HEK293 (cell line): ENCODE data around the gene PITPNM2.

Experiments used
- CTCF ChIA-PET: fragments of 350-600 bp; formaldehyde crosslinking; extraction: SDS; loops from one replicate; lab custom pipeline; 2021; ENCODE audit warnings: antibody characterized with exemption; lab: Yijun Ruan, JAX
- POLR2A ChIA-PET: fragments of 300-600 bp; formaldehyde crosslinking; extraction: SDS; loops from one replicate; lab custom pipeline; 2020; ENCODE audit warnings: antibody characterized with exemption, inconsistent platforms; lab: Yijun Ruan, JAX
- H3K27ac ChIP-seq: fragments of 200-500 bp; sonication (Bioruptor generic); 2 replicates; pipeline ENCODE4 v1.5.1; 2014; ENCODE audit warnings: low read depth, low read length, control low read depth, inconsistent platforms; ENCODE audit errors: extremely low read depth
- H3K36me3 ChIP-seq, 2 experiments: fragments of 200-500 bp in 1 of 2; sonication (Bioruptor generic) in 1 of 2; 1 replicate in 1 of 2; 2 replicates in 1 of 2; pipeline ENCODE4 v1.5.1; 2014 to 2017; ENCODE audit warnings: inconsistent platforms in 2 of 2, low read length in 2 of 2; ENCODE audit not compliant: control insufficient read depth in 2 of 2, insufficient read depth in 1 of 2
- H3K4me1 ChIP-seq: fragments of 200-500 bp; sonication (Bioruptor generic); 2 replicates; pipeline ENCODE4 v1.5.1; 2014; ENCODE audit warnings: mild to moderate bottlenecking, low read length, inconsistent platforms; ENCODE audit not compliant: control insufficient read depth, insufficient read depth
- H3K4me3 ChIP-seq: 2 replicates; pipeline ENCODE4 v1.5.1; 2011; ENCODE audit warnings: low read depth, mild to moderate bottlenecking, control low read depth, low read length, moderate library complexity
- H3K9me3 ChIP-seq: fragments of 200-500 bp; sonication (Bioruptor generic); 2 replicates; pipeline ENCODE4 v1.5.1; 2014; ENCODE audit warnings: low read depth, low read length, inconsistent platforms; ENCODE audit not compliant: control insufficient read depth, insufficient read depth
- KLF10 ChIP-seq: fragments of 450-650 bp; IDR thresholded peaks from 2 replicates; pipeline ENCODE4 v1.5.1; 2018; ENCODE audit warnings: missing biosample characterization, mild to moderate bottlenecking, missing genetic modification characterization
- MEIS1 ChIP-seq: sonication (generic); formaldehyde crosslinking; IDR thresholded peaks from 2 replicates; pipeline ENCODE4 v1.8.1; 2022; ENCODE audit warnings: missing genetic modification reagents, mild to moderate bottlenecking, borderline replicate concordance
- SALL2 ChIP-seq: fragments of 450-650 bp; formaldehyde crosslinking; IDR thresholded peaks from 2 replicates; pipeline ENCODE4 v1.5.0; 2017; ENCODE audit warnings: missing biosample characterization, mild to moderate bottlenecking, missing genetic modification characterization, borderline replicate concordance
- SP7 ChIP-seq: fragments of 450-650 bp; formaldehyde crosslinking; IDR thresholded peaks from 2 replicates; pipeline ENCODE4 v1.5.1; 2016; ENCODE audit warnings: missing biosample characterization, missing genetic modification characterization
- ZNF140 ChIP-seq: fragments of 450-650 bp; formaldehyde crosslinking; IDR thresholded peaks from 2 replicates; pipeline ENCODE4 v1.5.1; 2016; ENCODE audit warnings: missing biosample characterization, missing genetic modification characterization
- ZNF16 ChIP-seq: fragments of 450-650 bp; formaldehyde crosslinking; IDR thresholded peaks from 2 replicates; pipeline ENCODE4 v1.5.1; 2016; ENCODE audit warnings: low read depth, missing biosample characterization, missing genetic modification characterization
- ZNF274 ChIP-seq, 2 experiments: fragments of 200-500 bp in 1 of 2; fragments of 450-650 bp in 1 of 2; sonication (Bioruptor generic) in 1 of 2; formaldehyde crosslinking in 1 of 2; IDR thresholded peaks; 2 replicates each; pipeline versions ENCODE4 v1.5.1 to v1.6.1; 2014 to 2016; ENCODE audit warnings: borderline replicate concordance in 1 of 2, inconsistent platforms in 1 of 2, low read length in 1 of 2, missing biosample characterization in 1 of 2, missing genetic modification characterization in 1 of 2
- ZNF560 ChIP-seq: fragments of 450-650 bp; formaldehyde crosslinking; IDR thresholded peaks from 2 replicates; pipeline ENCODE4 v1.5.1; 2017; ENCODE audit warnings: missing biosample characterization, missing genetic modification characterization, borderline replicate concordance
- ZNF76 ChIP-seq: fragments of 450-650 bp; formaldehyde crosslinking; IDR thresholded peaks from 2 replicates; pipeline ENCODE4; 2016; ENCODE audit warnings: low read depth, missing biosample characterization, missing genetic modification characterization, borderline replicate concordance
- ZNF792 ChIP-seq: fragments of 450-650 bp; formaldehyde crosslinking; IDR thresholded peaks from 2 replicates; pipeline ENCODE4 v1.5.1; 2016; ENCODE audit warnings: missing biosample characterization, missing genetic modification characterization
- TF ChIP-seq, protein P1 (sequence below): fragments of 450-650 bp; formaldehyde crosslinking; IDR thresholded peaks from 2 replicates; pipeline ENCODE4 v1.5.1; 2016; ENCODE audit warnings: missing biosample characterization, missing genetic modification characterization
- TF ChIP-seq, protein P2 (sequence below): fragments of 450-650 bp; formaldehyde crosslinking; IDR thresholded peaks from 2 replicates; pipeline ENCODE4 v1.5.1; 2016; ENCODE audit warnings: missing biosample characterization, missing genetic modification characterization
- TF ChIP-seq, protein P3 (sequence below): fragments of 450-650 bp; formaldehyde crosslinking; IDR thresholded peaks from 2 replicates; pipeline ENCODE4 v1.5.1; 2016; ENCODE audit warnings: missing biosample characterization, missing genetic modification characterization, low read depth
- TF ChIP-seq, protein P4 (sequence below): fragments of 450-650 bp; formaldehyde crosslinking; IDR thresholded peaks from 2 replicates; pipeline ENCODE4 v1.5.1; 2016; ENCODE audit warnings: missing biosample characterization, missing genetic modification characterization, low read depth
- TF ChIP-seq, protein P5 (sequence below): sonication (generic); formaldehyde crosslinking; IDR thresholded peaks from 2 replicates; pipeline ENCODE4 v1.8.1; 2022; ENCODE audit warnings: mild to moderate bottlenecking, moderate library complexity, missing genetic modification reagents
- TF ChIP-seq, protein P6 (sequence below): fragments of 450-650 bp; formaldehyde crosslinking; IDR thresholded peaks from 2 replicates; pipeline ENCODE4 v1.5.1; 2016; ENCODE audit warnings: missing biosample characterization, missing genetic modification characterization
- TF ChIP-seq, protein P7 (sequence below): fragments of 450-650 bp; IDR thresholded peaks from 2 replicates; pipeline ENCODE4 v1.5.1; 2018; ENCODE audit warnings: missing biosample characterization, mild to moderate bottlenecking, missing genetic modification characterization

PITPNM2 gene

DNA sequence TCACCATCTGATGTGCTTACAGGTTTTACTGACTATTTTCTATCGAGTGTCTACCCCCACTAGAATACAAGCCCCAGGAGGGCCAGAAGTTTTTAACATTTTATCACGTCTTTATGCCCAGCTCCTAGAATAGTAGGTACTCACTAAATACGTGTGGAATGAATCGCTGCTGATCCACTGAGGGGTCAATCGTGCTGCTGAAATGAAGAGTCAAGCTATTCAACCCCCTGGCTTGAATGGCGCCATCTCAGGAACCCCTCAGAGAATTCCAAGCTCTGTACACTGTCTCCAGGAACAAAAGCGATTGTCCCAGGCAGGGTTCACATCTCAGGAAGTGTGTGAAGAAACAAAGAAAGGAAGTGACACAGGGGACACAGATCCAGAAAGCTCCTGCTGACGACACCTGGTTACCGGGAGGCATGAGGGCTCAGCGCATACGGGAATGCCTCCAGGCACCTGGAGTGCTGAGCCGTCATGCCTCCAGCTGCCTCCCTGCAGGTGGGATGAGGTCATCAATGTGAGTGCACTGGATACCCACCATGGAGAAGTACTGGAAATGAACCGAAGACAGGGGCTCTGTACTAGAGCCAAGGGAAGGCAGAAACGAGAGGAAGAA, 45.6 kb downstream of the PITPNM2 start (continued):
- TF ChIP-seq, protein P1, sequence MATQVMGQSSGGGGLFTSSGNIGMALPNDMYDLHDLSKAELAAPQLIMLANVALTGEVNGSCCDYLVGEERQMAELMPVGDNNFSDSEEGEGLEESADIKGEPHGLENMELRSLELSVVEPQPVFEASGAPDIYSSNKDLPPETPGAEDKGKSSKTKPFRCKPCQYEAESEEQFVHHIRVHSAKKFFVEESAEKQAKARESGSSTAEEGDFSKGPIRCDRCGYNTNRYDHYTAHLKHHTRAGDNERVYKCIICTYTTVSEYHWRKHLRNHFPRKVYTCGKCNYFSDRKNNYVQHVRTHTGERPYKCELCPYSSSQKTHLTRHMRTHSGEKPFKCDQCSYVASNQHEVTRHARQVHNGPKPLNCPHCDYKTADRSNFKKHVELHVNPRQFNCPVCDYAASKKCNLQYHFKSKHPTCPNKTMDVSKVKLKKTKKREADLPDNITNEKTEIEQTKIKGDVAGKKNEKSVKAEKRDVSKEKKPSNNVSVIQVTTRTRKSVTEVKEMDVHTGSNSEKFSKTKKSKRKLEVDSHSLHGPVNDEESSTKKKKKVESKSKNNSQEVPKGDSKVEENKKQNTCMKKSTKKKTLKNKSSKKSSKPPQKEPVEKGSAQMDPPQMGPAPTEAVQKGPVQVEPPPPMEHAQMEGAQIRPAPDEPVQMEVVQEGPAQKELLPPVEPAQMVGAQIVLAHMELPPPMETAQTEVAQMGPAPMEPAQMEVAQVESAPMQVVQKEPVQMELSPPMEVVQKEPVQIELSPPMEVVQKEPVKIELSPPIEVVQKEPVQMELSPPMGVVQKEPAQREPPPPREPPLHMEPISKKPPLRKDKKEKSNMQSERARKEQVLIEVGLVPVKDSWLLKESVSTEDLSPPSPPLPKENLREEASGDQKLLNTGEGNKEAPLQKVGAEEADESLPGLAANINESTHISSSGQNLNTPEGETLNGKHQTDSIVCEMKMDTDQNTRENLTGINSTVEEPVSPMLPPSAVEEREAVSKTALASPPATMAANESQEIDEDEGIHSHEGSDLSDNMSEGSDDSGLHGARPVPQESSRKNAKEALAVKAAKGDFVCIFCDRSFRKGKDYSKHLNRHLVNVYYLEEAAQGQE (tag by site-specific recombination) = no peak
- TF ChIP-seq, protein P2, sequence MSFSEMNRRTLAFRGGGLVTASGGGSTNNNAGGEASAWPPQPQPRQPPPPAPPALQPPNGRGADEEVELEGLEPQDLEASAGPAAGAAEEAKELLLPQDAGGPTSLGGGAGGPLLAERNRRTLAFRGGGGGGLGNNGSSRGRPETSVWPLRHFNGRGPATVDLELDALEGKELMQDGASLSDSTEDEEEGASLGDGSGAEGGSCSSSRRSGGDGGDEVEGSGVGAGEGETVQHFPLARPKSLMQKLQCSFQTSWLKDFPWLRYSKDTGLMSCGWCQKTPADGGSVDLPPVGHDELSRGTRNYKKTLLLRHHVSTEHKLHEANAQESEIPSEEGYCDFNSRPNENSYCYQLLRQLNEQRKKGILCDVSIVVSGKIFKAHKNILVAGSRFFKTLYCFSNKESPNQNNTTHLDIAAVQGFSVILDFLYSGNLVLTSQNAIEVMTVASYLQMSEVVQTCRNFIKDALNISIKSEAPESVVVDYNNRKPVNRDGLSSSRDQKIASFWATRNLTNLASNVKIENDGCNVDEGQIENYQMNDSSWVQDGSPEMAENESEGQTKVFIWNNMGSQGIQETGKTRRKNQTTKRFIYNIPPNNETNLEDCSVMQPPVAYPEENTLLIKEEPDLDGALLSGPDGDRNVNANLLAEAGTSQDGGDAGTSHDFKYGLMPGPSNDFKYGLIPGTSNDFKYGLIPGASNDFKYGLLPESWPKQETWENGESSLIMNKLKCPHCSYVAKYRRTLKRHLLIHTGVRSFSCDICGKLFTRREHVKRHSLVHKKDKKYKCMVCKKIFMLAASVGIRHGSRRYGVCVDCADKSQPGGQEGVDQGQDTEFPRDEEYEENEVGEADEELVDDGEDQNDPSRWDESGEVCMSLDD (tag by site-specific recombination) = no peak
- TF ChIP-seq, protein P3, sequence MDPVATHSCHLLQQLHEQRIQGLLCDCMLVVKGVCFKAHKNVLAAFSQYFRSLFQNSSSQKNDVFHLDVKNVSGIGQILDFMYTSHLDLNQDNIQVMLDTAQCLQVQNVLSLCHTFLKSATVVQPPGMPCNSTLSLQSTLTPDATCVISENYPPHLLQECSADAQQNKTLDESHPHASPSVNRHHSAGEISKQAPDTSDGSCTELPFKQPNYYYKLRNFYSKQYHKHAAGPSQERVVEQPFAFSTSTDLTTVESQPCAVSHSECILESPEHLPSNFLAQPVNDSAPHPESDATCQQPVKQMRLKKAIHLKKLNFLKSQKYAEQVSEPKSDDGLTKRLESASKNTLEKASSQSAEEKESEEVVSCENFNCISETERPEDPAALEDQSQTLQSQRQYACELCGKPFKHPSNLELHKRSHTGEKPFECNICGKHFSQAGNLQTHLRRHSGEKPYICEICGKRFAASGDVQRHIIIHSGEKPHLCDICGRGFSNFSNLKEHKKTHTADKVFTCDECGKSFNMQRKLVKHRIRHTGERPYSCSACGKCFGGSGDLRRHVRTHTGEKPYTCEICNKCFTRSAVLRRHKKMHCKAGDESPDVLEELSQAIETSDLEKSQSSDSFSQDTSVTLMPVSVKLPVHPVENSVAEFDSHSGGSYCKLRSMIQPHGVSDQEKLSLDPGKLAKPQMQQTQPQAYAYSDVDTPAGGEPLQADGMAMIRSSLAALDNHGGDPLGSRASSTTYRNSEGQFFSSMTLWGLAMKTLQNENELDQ (tag by site-specific recombination) = no peak
- TF ChIP-seq ZNF76 (tag by site-specific recombination) = no peak
- TF ChIP-seq, protein P4, sequence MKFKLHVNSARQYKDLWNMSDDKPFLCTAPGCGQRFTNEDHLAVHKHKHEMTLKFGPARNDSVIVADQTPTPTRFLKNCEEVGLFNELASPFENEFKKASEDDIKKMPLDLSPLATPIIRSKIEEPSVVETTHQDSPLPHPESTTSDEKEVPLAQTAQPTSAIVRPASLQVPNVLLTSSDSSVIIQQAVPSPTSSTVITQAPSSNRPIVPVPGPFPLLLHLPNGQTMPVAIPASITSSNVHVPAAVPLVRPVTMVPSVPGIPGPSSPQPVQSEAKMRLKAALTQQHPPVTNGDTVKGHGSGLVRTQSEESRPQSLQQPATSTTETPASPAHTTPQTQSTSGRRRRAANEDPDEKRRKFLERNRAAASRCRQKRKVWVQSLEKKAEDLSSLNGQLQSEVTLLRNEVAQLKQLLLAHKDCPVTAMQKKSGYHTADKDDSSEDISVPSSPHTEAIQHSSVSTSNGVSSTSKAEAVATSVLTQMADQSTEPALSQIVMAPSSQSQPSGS = peak; percentile 92
- TF ChIP-seq SP7 = peak; percentile 32; the same call in 1 of the 2 replicates
- no peak for TF ChIP-seq ZNF792
- TF ChIP-seq KLF10 = no peak
- TF ChIP-seq, protein P5, sequence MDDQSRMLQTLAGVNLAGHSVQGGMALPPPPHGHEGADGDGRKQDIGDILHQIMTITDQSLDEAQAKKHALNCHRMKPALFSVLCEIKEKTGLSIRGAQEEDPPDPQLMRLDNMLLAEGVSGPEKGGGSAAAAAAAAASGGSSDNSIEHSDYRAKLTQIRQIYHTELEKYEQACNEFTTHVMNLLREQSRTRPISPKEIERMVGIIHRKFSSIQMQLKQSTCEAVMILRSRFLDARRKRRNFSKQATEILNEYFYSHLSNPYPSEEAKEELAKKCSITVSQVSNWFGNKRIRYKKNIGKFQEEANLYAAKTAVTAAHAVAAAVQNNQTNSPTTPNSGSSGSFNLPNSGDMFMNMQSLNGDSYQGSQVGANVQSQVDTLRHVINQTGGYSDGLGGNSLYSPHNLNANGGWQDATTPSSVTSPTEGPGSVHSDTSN (CRISPR knock-in tag) = no peak
- TF ChIP-seq, all 188 proteins: peak for 15

DNA sequence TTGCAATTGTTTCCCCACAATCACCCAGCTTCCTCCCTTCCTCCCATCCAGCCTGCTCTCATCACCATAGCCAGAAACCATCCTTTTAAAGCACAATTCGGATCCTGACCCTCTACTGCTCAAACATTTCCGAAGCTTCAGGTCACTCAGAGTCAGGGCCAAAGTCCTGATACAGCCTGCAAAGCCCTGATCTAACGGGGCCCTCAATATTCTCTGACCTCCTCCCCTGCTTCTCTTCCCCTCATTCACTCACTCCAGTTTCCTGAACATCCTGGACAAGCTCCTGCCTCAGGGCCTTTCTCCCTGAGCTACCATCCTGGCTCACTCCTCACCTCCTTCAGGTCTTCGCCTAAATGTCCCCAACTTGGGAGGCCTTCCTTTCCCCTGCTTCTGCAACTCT, 46.1 kb downstream of the PITPNM2 start:
- POLR2A ChIA-PET = interaction anchor here (0.5 to 1.4 kb wide), 2 partner anchors 106 to 128 kb away, joined by 3 to 6 read pairs; no protein-coding TSS in a partner anchor
- Histone ChIP-seq H3K27ac (no peak overlapping the region), H3K4me3 (no peak overlapping the region), H3K9me3 (no peaks in the 10 kb centered on the region), H3K36me3 (no peaks in the 10 kb centered on the region), H3K4me1 (0 out of 2 replicates have a peak, but pooled peaks cover 2% of the 10 kb centered on the region)
- CTCF ChIA-PET = interaction anchor here (0.6 kb wide), 2 partner anchors 39 to 476 kb away, joined by 3 read pairs; no protein-coding TSS in a partner anchor
- TF ChIP-seq, protein P2 (tag by site-specific recombination) = no peak
- TF ChIP-seq, protein P6, sequence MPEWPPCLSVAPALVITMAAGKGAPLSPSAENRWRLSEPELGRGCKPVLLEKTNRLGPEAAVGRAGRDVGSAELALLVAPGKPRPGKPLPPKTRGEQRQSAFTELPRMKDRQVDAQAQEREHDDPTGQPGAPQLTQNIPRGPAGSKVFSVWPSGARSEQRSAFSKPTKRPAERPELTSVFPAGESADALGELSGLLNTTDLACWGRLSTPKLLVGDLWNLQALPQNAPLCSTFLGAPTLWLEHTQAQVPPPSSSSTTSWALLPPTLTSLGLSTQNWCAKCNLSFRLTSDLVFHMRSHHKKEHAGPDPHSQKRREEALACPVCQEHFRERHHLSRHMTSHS (tag by site-specific recombination) = no peak
- TF ChIP-seq, protein P7, sequence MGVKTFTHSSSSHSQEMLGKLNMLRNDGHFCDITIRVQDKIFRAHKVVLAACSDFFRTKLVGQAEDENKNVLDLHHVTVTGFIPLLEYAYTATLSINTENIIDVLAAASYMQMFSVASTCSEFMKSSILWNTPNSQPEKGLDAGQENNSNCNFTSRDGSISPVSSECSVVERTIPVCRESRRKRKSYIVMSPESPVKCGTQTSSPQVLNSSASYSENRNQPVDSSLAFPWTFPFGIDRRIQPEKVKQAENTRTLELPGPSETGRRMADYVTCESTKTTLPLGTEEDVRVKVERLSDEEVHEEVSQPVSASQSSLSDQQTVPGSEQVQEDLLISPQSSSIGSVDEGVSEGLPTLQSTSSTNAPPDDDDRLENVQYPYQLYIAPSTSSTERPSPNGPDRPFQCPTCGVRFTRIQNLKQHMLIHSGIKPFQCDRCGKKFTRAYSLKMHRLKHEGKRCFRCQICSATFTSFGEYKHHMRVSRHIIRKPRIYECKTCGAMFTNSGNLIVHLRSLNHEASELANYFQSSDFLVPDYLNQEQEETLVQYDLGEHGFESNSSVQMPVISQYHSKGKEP (tag by site-specific recombination) = no peak
- TF ChIP-seq ZNF274 (IDR thresholded peaks at IDR 0.05; ENCODE audit: low read length) (no peak), ZNF274 (tag by site-specific recombination; IDR thresholded peaks at IDR 0.05; ENCODE audit: borderline replicate concordance) (no peak), ZNF560 (tag by site-specific recombination) (no peak), MEIS1 (CRISPR knock-in tag) (no peak), ZNF16 (tag by site-specific recombination) (no peak), ZNF140 (tag by site-specific recombination) (no peak), SALL2 (tag by site-specific recombination) (no peak)
